ENCODE results near the gene SPAG16. TPM values are rescaled to one million over a fixed set of nuclear protein-coding genes. Genes with fewer than 3 reads are reported as not detected.

The SPAG16 gene
- total RNA-seq, 1 experiment from 2014 or later, result 17.3 TPM

GRCh38 chr2:213455316-213456008, 171.2 kb downstream of the SPAG16 start:
- no peak overlapping the region for H3K4me2 ChIP-seq (ENCODE audit: insufficient read depth, insufficient read length, low read length)
- H2AFZ ChIP-seq (ENCODE audit: low read length), result no peak overlapping the region
- H2BK12ac ChIP-seq (ENCODE audit: insufficient read length, low read depth, low read length), result no peak overlapping the region
- H3K4me3 Mint-ChIP-seq, result no peak overlapping the region
- no peaks in the 10 kb centered on the region for H3K23me2 ChIP-seq (ENCODE audit: insufficient read length, low read depth, low read length, poor library complexity, severe bottlenecking)
- no peak overlapping the region for H3T11ph ChIP-seq (ENCODE audit: low read length)
- H4K91ac ChIP-seq (ENCODE audit: insufficient read length, low read depth, low read length), result no peak overlapping the region
- no peak overlapping the region for H3K9ac ChIP-seq (ENCODE audit: extremely low read depth, insufficient read length, low read length)
- H2BK120ac ChIP-seq (ENCODE audit: low read depth, low read length, poor library complexity, severe bottlenecking), result no peak overlapping the region
- H3K9me3 ChIP-seq (ENCODE audit: control insufficient read depth, low read depth, low read length), result no peaks in the 10 kb centered on the region
- H3K4me1 ChIP-seq (ENCODE audit: insufficient read depth, low read length), result no peaks in the 10 kb centered on the region
- H3K56ac ChIP-seq (ENCODE audit: insufficient read length, low read depth, low read length), result no peak overlapping the region
- no peak overlapping the region for H4K8ac ChIP-seq (replicated peaks; ENCODE audit: insufficient read length, low read depth, low read length)
- no peak overlapping the region for H3K23ac ChIP-seq (ENCODE audit: insufficient read length, low read depth, low read length)
- no peak overlapping the region for H2BK20ac ChIP-seq (ENCODE audit: low read depth, low read length, poor library complexity, severe bottlenecking)
- H3K36me3 Mint-ChIP-seq (ENCODE audit: insufficient read depth in 1 of 3, low read depth in 3 of 3), result no peaks in the 10 kb centered on the region
- H3K27me3 Mint-ChIP-seq (ENCODE audit: low read depth), result no peaks in the 10 kb centered on the region
- no peak overlapping the region for H3K14ac ChIP-seq (ENCODE audit: insufficient read depth, low read length)
- peaks cover 0 to 4% of the 10 kb centered on the region in 2 experiments; a peak in 1 of 5 replicates for H3K9me3 Mint-ChIP-seq
- no peaks in the 10 kb centered on the region for H3K79me2 ChIP-seq (ENCODE audit: insufficient read depth, low read length)
- DNase-seq, result no peak
- no peaks in the 10 kb centered on the region for H3K79me1 ChIP-seq (ENCODE audit: insufficient read depth, low read depth, low read length, poor library complexity, severe bottlenecking)
- H2BK5ac ChIP-seq (ENCODE audit: insufficient read length, low read length), result no peak overlapping the region
- no peak overlapping the region for H2AK5ac ChIP-seq (ENCODE audit: insufficient read length, low read length)
- TF ChIP-seq, protein P1, sequence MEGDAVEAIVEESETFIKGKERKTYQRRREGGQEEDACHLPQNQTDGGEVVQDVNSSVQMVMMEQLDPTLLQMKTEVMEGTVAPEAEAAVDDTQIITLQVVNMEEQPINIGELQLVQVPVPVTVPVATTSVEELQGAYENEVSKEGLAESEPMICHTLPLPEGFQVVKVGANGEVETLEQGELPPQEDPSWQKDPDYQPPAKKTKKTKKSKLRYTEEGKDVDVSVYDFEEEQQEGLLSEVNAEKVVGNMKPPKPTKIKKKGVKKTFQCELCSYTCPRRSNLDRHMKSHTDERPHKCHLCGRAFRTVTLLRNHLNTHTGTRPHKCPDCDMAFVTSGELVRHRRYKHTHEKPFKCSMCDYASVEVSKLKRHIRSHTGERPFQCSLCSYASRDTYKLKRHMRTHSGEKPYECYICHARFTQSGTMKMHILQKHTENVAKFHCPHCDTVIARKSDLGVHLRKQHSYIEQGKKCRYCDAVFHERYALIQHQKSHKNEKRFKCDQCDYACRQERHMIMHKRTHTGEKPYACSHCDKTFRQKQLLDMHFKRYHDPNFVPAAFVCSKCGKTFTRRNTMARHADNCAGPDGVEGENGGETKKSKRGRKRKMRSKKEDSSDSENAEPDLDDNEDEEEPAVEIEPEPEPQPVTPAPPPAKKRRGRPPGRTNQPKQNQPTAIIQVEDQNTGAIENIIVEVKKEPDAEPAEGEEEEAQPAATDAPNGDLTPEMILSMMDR (conservative IDR thresholded peaks at IDR 0.05), result no peak
- H3K27me3 ChIP-seq (ENCODE audit: insufficient read depth, low read length), result no peaks in the 10 kb centered on the region
- peak overlapping the region in 1 of 3 experiments; percentile 35; a peak in 1 of 7 replicates for H3K27ac Mint-ChIP-seq
- H2BK15ac ChIP-seq (ENCODE audit: low read depth, low read length), result no peak overlapping the region
- WGBS (ENCODE audit: extremely low coverage, insufficient read length, low lambda C conversion rate), result no CpG with 5 or more reads among the region's 5 CpGs
- no peak overlapping the region for H3K27ac ChIP-seq (ENCODE audit: insufficient read length, low read depth, low read length)
- H3K4me1 Mint-ChIP-seq, result peaks cover 10 to 11% of the 10 kb centered on the region in 2 experiments
- H4K20me1 ChIP-seq (ENCODE audit: control insufficient read depth, insufficient read depth, insufficient read length), result no peaks in the 10 kb centered on the region
- H3K4ac ChIP-seq (ENCODE audit: low read depth, low read length), result no peak overlapping the region
- peak overlapping the region; percentile 19 for H3K18ac ChIP-seq (ENCODE audit: insufficient read length, low read depth, low read length)
- H4K5ac ChIP-seq (ENCODE audit: insufficient read length, low read depth, low read length), result no peak overlapping the region

Measured in H9 (cell line).